H1 (cell line): ENCODE data around the gene FREM1. TPM values are rescaled to one million over a fixed set of nuclear protein-coding genes. Genes with fewer than 3 reads are reported as not detected.

ENCODE experiments used
- CHD7 ChIP-seq: fragments of 300-600 bp; sonication (generic); IDR thresholded peaks from 2 replicates; pipeline ENCODE4 v1.7.1; 2012; ENCODE audit warnings: low read length, moderate library complexity, mild to moderate bottlenecking, inconsistent platforms; ENCODE audit not compliant: insufficient replicate concordance
- CREB1 ChIP-seq: IDR thresholded peaks from 2 replicates; pipeline ENCODE4 v1.6.1; 2012; ENCODE audit warnings: inconsistent platforms
- EGR1 ChIP-seq: IDR thresholded peaks from 2 replicates; pipeline ENCODE4 v1.6.1; 2011; ENCODE audit warnings: low read depth, low read length, borderline replicate concordance
- KDM4A ChIP-seq: IDR thresholded peaks from one replicate; pipeline ENCODE4 v1.7.1; 2012; ENCODE audit warnings: low read depth, mild to moderate bottlenecking, moderate library complexity, low read length, inconsistent platforms; ENCODE audit not compliant: severe bottlenecking
- polyA plus RNA-seq, 7 experiments: library from polyadenylated mRNA; depleted of rRNA in 3 of 7; stranded (reverse) in 5 of 7; unstranded in 2 of 7; fragments of >200 nt in 5 of 7; fragments of 200-250 nt in 2 of 7; gene quantifications; 1 replicate in 5 of 7; 2 replicates in 1 of 7; 4 replicates in 1 of 7; pipeline versions ENCODE4 v1.2.1 to v1.2.3, GENCODE V29; 2011 to 2013; ENCODE audit warnings: missing spikeins in 2 of 7, mixed read lengths in 2 of 7
- total RNA-seq: library from RNA; stranded (reverse); fragmentation: NEBNext Ultra II Directional; extraction: Animal tissue kit (Norgen Biotek cat#: 25700); gene quantifications from 2 replicates; pipeline ENCODE4 v1.2.1, GENCODE V29; 2021

Gene FREM1
- total and polyA plus RNA-seq, 2 of the 8 experiments (the other 6 are each of a cell fraction or from before 2014, with no cell fraction given): 2.6 to 3.1 TPM

DNA sequence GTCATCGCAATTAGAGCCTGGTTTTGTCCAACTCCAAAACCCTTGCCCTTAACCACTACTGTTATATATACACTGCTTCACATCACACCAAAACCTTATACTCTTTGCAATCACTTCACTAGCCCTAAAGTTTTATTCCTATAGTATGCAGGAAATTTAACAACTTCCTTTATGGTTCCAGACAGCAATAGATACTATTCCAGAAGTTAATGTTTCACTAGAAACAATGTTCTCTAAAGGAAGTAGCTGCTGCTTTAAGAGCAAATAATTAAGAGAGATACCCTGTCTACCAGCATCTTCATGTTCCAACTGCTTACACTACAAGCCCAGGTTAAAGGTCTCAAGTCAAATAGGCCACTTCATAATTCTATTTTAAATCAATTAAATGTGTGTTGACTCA, 22.0 kb downstream of the FREM1 start (continued):
- TF ChIP-seq CHD7: no peak
- no peak for TF ChIP-seq KDM4A
- no peak for TF ChIP-seq CREB1
- no peak for TF ChIP-seq EGR1
